Endothelial cell of umbilical vein (primary cell): Measurements from ENCODE around the gene ALOX15B. TPM values are rescaled to one million over a fixed set of nuclear protein-coding genes. Genes with fewer than 3 reads are reported as not detected.

Experiments
- BruUV-seq: library from RNA; stranded (reverse); fragments of 400-500 nt; replicated peaks from 2 replicates; lab custom pipeline; 2021; lab: Mats Ljungman, UMichigan
- CTCF ChIA-PET: fragments of 300-600, 350-600 bp; sonication (Branson Sonifier 250); formaldehyde crosslinking; loops from one replicate; lab custom pipeline; 2021; ENCODE audit warnings: antibody characterized with exemption, inconsistent platforms; lab: Charles Lee
- POLR2A ChIA-PET: fragments of 300-600, 350-600 bp; sonication (Branson Sonifier 250); formaldehyde crosslinking; loops from one replicate; lab custom pipeline; 2021; ENCODE audit warnings: antibody characterized with exemption, inconsistent platforms; lab: Charles Lee
- DNase-seq: peaks from one replicate; pipeline ENCODE4 v3.0.0-alpha.2; 2011; ENCODE audit warnings: low read depth, low spot score
- FAIRE-seq: peaks from 2 replicates; lab custom pipeline; 2011; peaks lifted over from hg19 to GRCh38; lab: Jason Lieb, UNC
- H2AFZ ChIP-seq: 2 replicates; pipeline ENCODE4 v1.6.0; 2012; ENCODE audit warnings: low read depth, low read length, control low read depth, inconsistent platforms
- H3K27ac ChIP-seq: 2 replicates; pipeline ENCODE4 v1.5.1; 2011; ENCODE audit warnings: low read depth, mild to moderate bottlenecking, control low read depth, low read length, moderate library complexity; ENCODE audit not compliant: insufficient read depth
- H3K27me3 ChIP-seq, 2 experiments: 2 replicates each; pipeline versions ENCODE4 v1.6.0 to v1.6.1; 2011; ENCODE audit warnings: low read length in 2 of 2, mixed read lengths in 1 of 2; ENCODE audit not compliant: control insufficient read depth in 2 of 2, insufficient read depth in 2 of 2
- H3K36me3 ChIP-seq, 2 experiments: 2 replicates in 1 of 2; 3 replicates in 1 of 2; pipeline ENCODE4 v1.5.1; 2011; ENCODE audit warnings: low read length in 2 of 2, mild to moderate bottlenecking in 1 of 2, moderate library complexity in 1 of 2; ENCODE audit not compliant: control insufficient read depth in 2 of 2, insufficient read depth in 2 of 2; ENCODE audit errors: extremely low read depth in 1 of 2
- H3K4me1 ChIP-seq: 3 replicates; pipeline ENCODE4 v1.5.1; 2011; ENCODE audit warnings: mild to moderate bottlenecking, low read length; ENCODE audit not compliant: control insufficient read depth, insufficient read depth; ENCODE audit errors: extremely low read depth
- H3K4me2 ChIP-seq: 2 replicates; pipeline ENCODE4 v1.6.1; 2011; ENCODE audit warnings: low read length, control low read depth, mixed read lengths; ENCODE audit not compliant: insufficient read depth
- H3K4me3 ChIP-seq, 3 experiments: fragments of 200-600 bp in 1 of 3; sonication (generic), shearing (Covaris generic) in 1 of 3; replicated peaks in 1 of 3; 2 replicates each; pipeline ENCODE4 v1.5.1; 2011 to 2016; ENCODE audit warnings: control low read depth in 3 of 3, low read length in 3 of 3, mild to moderate bottlenecking in 2 of 3, inconsistent platforms in 1 of 3, low read depth in 1 of 3, moderate library complexity in 1 of 3; ENCODE audit not compliant: insufficient read depth in 1 of 3
- H3K79me2 ChIP-seq: 2 replicates; pipeline ENCODE4 v1.6.0; 2012; ENCODE audit warnings: low read length, inconsistent platforms; ENCODE audit not compliant: control insufficient read depth, insufficient read depth
- H3K9ac ChIP-seq: replicated peaks from 2 replicates; pipeline ENCODE3; 2011; ENCODE audit warnings: low read length, control low read depth; ENCODE audit not compliant: insufficient read depth; ENCODE audit errors: extremely low read depth
- H3K9me1 ChIP-seq: replicated peaks from 3 replicates; pipeline ENCODE4 v1.6.0; 2011; ENCODE audit warnings: mild to moderate bottlenecking, low read length; ENCODE audit not compliant: control insufficient read depth, insufficient read depth; ENCODE audit errors: extremely low read depth
- H3K9me3 ChIP-seq: replicated peaks from 2 replicates; pipeline ENCODE4 v1.5.1; 2012; ENCODE audit warnings: low read length, inconsistent platforms; ENCODE audit not compliant: control insufficient read depth, insufficient read depth
- H4K20me1 ChIP-seq: replicated peaks from 2 replicates; pipeline ENCODE3; 2011; ENCODE audit warnings: mild to moderate bottlenecking, low read length; ENCODE audit not compliant: control insufficient read depth, insufficient read depth; ENCODE audit errors: extremely low read depth
- EZH2 ChIP-seq: IDR thresholded peaks from 2 replicates; pipeline ENCODE4 v1.6.1; 2012; ENCODE audit warnings: borderline replicate concordance, low read depth, mild to moderate bottlenecking, moderate library complexity, low read length, inconsistent platforms; ENCODE audit not compliant: severe bottlenecking
- FOS ChIP-seq: IDR thresholded peaks from 2 replicates; pipeline ENCODE4 v1.6.1; 2011; ENCODE audit warnings: mild to moderate bottlenecking, low read length, moderate library complexity, borderline replicate concordance; ENCODE audit not compliant: insufficient read depth
- GATA2 ChIP-seq: IDR thresholded peaks from 2 replicates; pipeline ENCODE4 v1.7.0; 2011; ENCODE audit warnings: low read depth, mild to moderate bottlenecking, moderate library complexity, mixed read lengths, low read length; ENCODE audit not compliant: insufficient read length, insufficient read depth
- JUN ChIP-seq: IDR thresholded peaks from 2 replicates; pipeline ENCODE4 v1.6.1; 2011; ENCODE audit warnings: borderline replicate concordance, low read depth; ENCODE audit not compliant: insufficient read length, insufficient read depth
- MAX ChIP-seq: IDR thresholded peaks from 2 replicates; pipeline ENCODE4 v1.6.1; 2011; ENCODE audit not compliant: insufficient read depth, insufficient read length
- MYC ChIP-seq: IDR thresholded peaks from one replicate; pipeline ENCODE4 v1.6.1; 2011; ENCODE audit warnings: mild to moderate bottlenecking, low read depth, low read length
- POLR2A ChIP-seq: IDR thresholded peaks from 2 replicates; pipeline ENCODE4 v1.6.1; 2012; ENCODE audit warnings: low read depth, mild to moderate bottlenecking, control low read depth, low read length
- POLR2AphosphoS5 ChIP-seq: IDR thresholded peaks from 2 replicates; pipeline ENCODE4 v1.6.1; 2012; ENCODE audit warnings: low read depth, mild to moderate bottlenecking, control low read depth, low read length, moderate library complexity; ENCODE audit not compliant: insufficient read depth
- dilution Hi-C: fragments of 300-500 bp; cut with MboI; formaldehyde crosslinking; loops from one replicate; pipeline ENCODE4 v1.15.0; 2019; ENCODE audit warnings: low sequenced_read_pairs; ENCODE audit not compliant: extremely low pct_ligation_motif_present
- intact Hi-C: fragments of 100-400 bp; cut with micrococcal nuclease; formaldehyde crosslinking; loops from one replicate; pipeline ENCODE4 v1.10.0; 2022
- polyA plus RNA-seq, 4 experiments: library from polyadenylated mRNA; depleted of rRNA in 3 of 4; stranded (reverse) in 3 of 4; unstranded in 1 of 4; fragments of >200 nt; gene quantifications; 2 replicates each; pipeline versions ENCODE4 v1.2.1 to v1.2.3, GENCODE V29; 2011 to 2012; ENCODE audit warnings: missing spikeins in 1 of 4
- total RNA-seq: library from RNA; stranded (reverse); gene quantifications from 2 replicates; pipeline ENCODE4 v1.2.3, GENCODE V29; 2021
- TF ChIP-seq, protein P1 (sequence below), 2 donors: IDR thresholded peaks; 1 replicate in 1 of 2; 2 replicates in 1 of 2; pipeline ENCODE4 v1.5.1; 2011; ENCODE audit warnings: low read length in 2 of 2, mild to moderate bottlenecking in 2 of 2, moderate library complexity in 2 of 2, control low read depth in 1 of 2, inconsistent platforms in 1 of 2, low read depth in 1 of 2; ENCODE audit not compliant: insufficient read depth in 1 of 2; ENCODE audit errors: extremely low read depth in 1 of 2

ALOX15B gene
- total and polyA plus RNA-seq, 2 donors (not counting 3 experiments of a cell fraction or from before 2014, with no cell fraction given), result not detected

DNA sequence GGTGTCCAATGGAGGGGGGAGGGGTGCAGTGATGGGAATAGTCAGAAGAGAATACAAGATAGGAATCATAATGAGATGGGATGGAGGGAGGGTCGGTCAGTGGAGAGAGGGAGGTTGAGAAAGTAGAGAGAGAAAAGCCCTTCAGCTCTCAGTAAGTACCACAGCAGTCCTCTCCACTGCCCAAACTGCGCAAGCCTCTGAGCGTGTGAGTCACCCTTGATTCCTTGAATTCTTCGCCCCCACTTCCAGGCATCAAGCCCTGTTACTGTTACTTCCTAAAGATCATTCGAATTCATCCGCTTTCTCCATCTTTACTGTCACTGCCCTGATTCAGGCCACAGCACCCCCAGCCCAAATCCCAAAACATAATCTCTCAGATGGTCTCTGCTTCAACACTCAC lies 34.0 kb upstream of the ALOX15B start:
- dilution Hi-C loops (no loop called here), intact Hi-C loops (loop anchor here (5.0 kb wide), 1 partner anchor 397 kb away; no protein-coding TSS in a partner anchor)
- Histone ChIP-seq H3K27me3 (peaks cover 46 to 52% of the 10 kb centered on the region in 2 experiments), H3K9me3 (no peaks in the 10 kb centered on the region), H3K9me1 (no peaks in the 10 kb centered on the region), H2AFZ (no peak overlapping the region), H3K79me2 (no peaks in the 10 kb centered on the region), H3K9ac (no peak overlapping the region), H3K4me2 (no peak overlapping the region), H3K4me3 (no peak overlapping the region), H4K20me1 (no peaks in the 10 kb centered on the region), H3K27ac (no peak overlapping the region), H3K36me3 (no peaks in the 10 kb centered on the region), H3K4me1 (no peaks in the 10 kb centered on the region)
- no peak for FAIRE-seq
- CTCF ChIA-PET, result interaction anchor here (2.5 kb wide), 1 partner anchor 15 kb away, joined by 10 read pairs; no protein-coding TSS in a partner anchor
- TF ChIP-seq EZH2 (no peak), POLR2AphosphoS5 (no peak), FOS (no peak)
- DNase-seq, result no peak
- BruUV-seq, result no TSS peak
- POLR2A ChIA-PET, result no interaction called here

- no peak overlapping the region for H3K27ac ChIP-seq
- DNase-seq (no peak), FAIRE-seq (no peak)
- dilution Hi-C loops, result no loop called here
- H3K27me3 ChIP-seq, result peaks cover 46 to 49% of the 10 kb centered on the region in 2 experiments
- intact Hi-C loops, result no loop called here
- TF ChIP-seq JUN, result no peak
- no peak for TF ChIP-seq MAX
- TF ChIP-seq POLR2A, result no peak
- no peak for TF ChIP-seq EZH2
- no peak for TF ChIP-seq GATA2
- TF ChIP-seq FOS, result no peak
- TF ChIP-seq MYC, result no peak
- TF ChIP-seq POLR2AphosphoS5, result no peak
- TF ChIP-seq, protein P1, sequence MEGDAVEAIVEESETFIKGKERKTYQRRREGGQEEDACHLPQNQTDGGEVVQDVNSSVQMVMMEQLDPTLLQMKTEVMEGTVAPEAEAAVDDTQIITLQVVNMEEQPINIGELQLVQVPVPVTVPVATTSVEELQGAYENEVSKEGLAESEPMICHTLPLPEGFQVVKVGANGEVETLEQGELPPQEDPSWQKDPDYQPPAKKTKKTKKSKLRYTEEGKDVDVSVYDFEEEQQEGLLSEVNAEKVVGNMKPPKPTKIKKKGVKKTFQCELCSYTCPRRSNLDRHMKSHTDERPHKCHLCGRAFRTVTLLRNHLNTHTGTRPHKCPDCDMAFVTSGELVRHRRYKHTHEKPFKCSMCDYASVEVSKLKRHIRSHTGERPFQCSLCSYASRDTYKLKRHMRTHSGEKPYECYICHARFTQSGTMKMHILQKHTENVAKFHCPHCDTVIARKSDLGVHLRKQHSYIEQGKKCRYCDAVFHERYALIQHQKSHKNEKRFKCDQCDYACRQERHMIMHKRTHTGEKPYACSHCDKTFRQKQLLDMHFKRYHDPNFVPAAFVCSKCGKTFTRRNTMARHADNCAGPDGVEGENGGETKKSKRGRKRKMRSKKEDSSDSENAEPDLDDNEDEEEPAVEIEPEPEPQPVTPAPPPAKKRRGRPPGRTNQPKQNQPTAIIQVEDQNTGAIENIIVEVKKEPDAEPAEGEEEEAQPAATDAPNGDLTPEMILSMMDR (IDR thresholded peaks at IDR 0.05; ENCODE audit: extremely low read depth in 1 of 2, insufficient read depth in 1 of 2, low read depth in 1 of 2, low read length in 2 of 2), result no peak
- H3K9me3 ChIP-seq, result no peaks in the 10 kb centered on the region
- no peaks in the 10 kb centered on the region for H4K20me1 ChIP-seq
- no peak overlapping the region for H2AFZ ChIP-seq
- no peaks in the 10 kb centered on the region for H3K9me1 ChIP-seq
- H3K4me1 ChIP-seq, result no peaks in the 10 kb centered on the region
- H3K9ac ChIP-seq, result no peak overlapping the region
- ChIA-PET CTCF (interaction anchor here (2.5 kb wide), 1 partner anchor 15 kb away, joined by 10 read pairs; no protein-coding TSS in a partner anchor), POLR2A (no interaction called here)
- H3K4me2 ChIP-seq, result no peak overlapping the region
- no peaks in the 10 kb centered on the region for H3K36me3 ChIP-seq
- H3K79me2 ChIP-seq, result no peaks in the 10 kb centered on the region
- no peak overlapping the region for H3K4me3 ChIP-seq
- no TSS peak for BruUV-seq
Measured at GRCh38 chr17:8005357-8005756, 33.5 kb upstream of the ALOX15B start.
